Central memory CD8-positive, alpha-beta T cell (primary cell): ENCODE data around the gene ZSCAN21.
A peak's percentile ranks its signal among the peaks of the same experiment; 100 is the strongest.

Experiments
- ATAC-seq: fragments of 150-1000 bp; cut with Tn5 transposase; replicated peaks from 2 replicates; pipeline ENCODE4 v1.10.0; 2022; ENCODE audit warnings: mild to moderate bottlenecking, moderate FRiP score, moderate number of reproducible peaks; ENCODE audit not compliant: poor library complexity, severe bottlenecking; ENCODE audit errors: extremely low read depth
- DNase-seq, 2 donors: peaks; one replicate each; pipeline ENCODE4 v3.0.0; 2021; ENCODE audit warnings: low spot score in 2 of 2
- H3K27ac Mint-ChIP-seq: one replicate; pipeline ENCODE4 v1.8.0; 2022; ENCODE audit warnings: low read depth, mild to moderate bottlenecking, moderate library complexity, mixed read lengths
- H3K27me3 Mint-ChIP-seq: one replicate; pipeline ENCODE4 v1.8.0; 2022; ENCODE audit warnings: mixed read lengths
- H3K36me3 Mint-ChIP-seq: one replicate; pipeline ENCODE4 v1.8.0; 2022; ENCODE audit warnings: mild to moderate bottlenecking, moderate library complexity, mixed read lengths; ENCODE audit not compliant: insufficient read depth
- H3K4me1 Mint-ChIP-seq: one replicate; pipeline ENCODE4 v1.8.0; 2022; ENCODE audit warnings: mixed read lengths
- H3K4me3 Mint-ChIP-seq: one replicate; pipeline ENCODE4 v1.8.0; 2022; ENCODE audit warnings: mild to moderate bottlenecking, moderate library complexity, mixed read lengths
- H3K9me3 Mint-ChIP-seq: one replicate; pipeline ENCODE4 v1.8.0; 2022; ENCODE audit warnings: mixed read lengths

The ZSCAN21 gene

GRCh38 chr7:100038326-100038725 lies 11.2 kb upstream of the ZSCAN21 start:
- H3K27ac Mint-ChIP-seq = no peak overlapping the region
- H3K27me3 Mint-ChIP-seq = no peaks in the 10 kb centered on the region
- peaks cover 18% of the 10 kb centered on the region for H3K36me3 Mint-ChIP-seq
- H3K4me3 Mint-ChIP-seq = no peak overlapping the region
- DNase-seq (no peak), ATAC-seq (no peak)
- H3K9me3 Mint-ChIP-seq = no peaks in the 10 kb centered on the region
- H3K4me1 Mint-ChIP-seq = no peaks in the 10 kb centered on the region

- ATAC-seq (no peak), DNase-seq (no peak)
- Mint-ChIP-seq H3K4me3 (no peak overlapping the region), H3K27me3 (no peaks in the 10 kb centered on the region), H3K27ac (no peak overlapping the region), H3K4me1 (peaks cover 5% of the 10 kb centered on the region), H3K9me3 (no peaks in the 10 kb centered on the region), H3K36me3 (peaks cover 5% of the 10 kb centered on the region)
Measured at GRCh38 chr7:100040575-100040974, 9.0 kb upstream of the ZSCAN21 start.

DNA sequence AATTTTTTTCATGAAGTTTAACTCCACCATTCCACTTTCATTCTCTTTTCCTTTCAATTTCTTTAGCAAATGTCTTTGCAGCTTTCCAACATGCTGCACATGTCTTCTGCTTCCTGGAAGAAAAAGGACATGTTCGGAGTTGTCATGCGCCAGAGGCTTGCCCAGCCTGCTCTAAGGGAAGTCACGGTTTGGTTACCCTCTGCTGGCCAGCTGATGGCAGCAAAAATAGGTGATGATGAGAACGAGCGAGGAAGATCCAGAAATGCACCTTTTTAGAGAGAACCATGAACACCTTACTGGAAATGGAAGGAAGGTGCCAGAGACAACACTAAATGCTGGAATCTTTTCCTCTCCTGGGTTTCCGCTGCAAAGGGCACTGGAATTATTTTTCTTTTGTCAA lies 4.9 kb upstream of the ZSCAN21 start:
- ATAC-seq (no peak), DNase-seq (no peak)
- H3K9me3 Mint-ChIP-seq = no peaks in the 10 kb centered on the region
- no peak overlapping the region for H3K27ac Mint-ChIP-seq
- H3K4me1 Mint-ChIP-seq = peaks cover 5% of the 10 kb centered on the region
- H3K36me3 Mint-ChIP-seq = no peaks in the 10 kb centered on the region
- H3K4me3 Mint-ChIP-seq = no peak overlapping the region
- no peaks in the 10 kb centered on the region for H3K27me3 Mint-ChIP-seq

DNA sequence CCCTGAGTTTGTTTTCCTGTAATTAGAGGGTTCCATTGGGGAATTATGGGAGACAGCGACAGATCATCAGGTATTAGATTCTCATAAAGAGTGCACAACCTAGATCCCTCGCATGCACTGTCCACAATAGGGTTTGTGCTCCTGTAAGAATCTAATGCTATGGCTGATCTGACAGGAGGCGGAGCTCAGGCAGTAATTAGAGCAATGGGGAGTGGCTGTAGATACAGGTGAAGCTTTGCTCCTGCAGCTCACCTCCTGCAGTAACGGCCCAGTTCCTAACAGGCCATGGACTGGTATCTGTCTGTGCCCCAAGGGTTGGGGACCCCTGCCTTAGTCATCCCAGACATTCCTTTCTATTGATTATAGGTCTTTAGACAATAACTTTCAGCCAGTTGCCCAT lies 894 bp upstream of the ZSCAN21 start:
- ATAC-seq (no peak), DNase-seq (no peak)
- Mint-ChIP-seq H3K27me3 (no peaks in the 10 kb centered on the region), H3K4me1 (peaks cover 15% of the 10 kb centered on the region), H3K36me3 (peaks cover 2% of the 10 kb centered on the region), H3K9me3 (no peaks in the 10 kb centered on the region), H3K27ac (peak overlapping the region; percentile 26), H3K4me3 (peak overlapping the region; percentile 47)

- Mint-ChIP-seq H3K4me3 (peak overlapping the region; percentile 38), H3K27me3 (no peaks in the 10 kb centered on the region), H3K4me1 (peaks cover 11% of the 10 kb centered on the region), H3K27ac (no peak overlapping the region), H3K9me3 (no peaks in the 10 kb centered on the region), H3K36me3 (peaks cover 5% of the 10 kb centered on the region)
- no peak for ATAC-seq
- DNase-seq = no peak
Measured at GRCh38 chr7:100051611-100052010, 2.0 kb downstream of the ZSCAN21 start.

GRCh38 chr7:100053215-100053614 lies 3.6 kb downstream of the ZSCAN21 start:
- no peak overlapping the region for H3K27ac Mint-ChIP-seq
- no peak for ATAC-seq
- no peak for DNase-seq

GRCh38 chr7:100057006-100057405 lies 7.4 kb downstream of the ZSCAN21 start:
- Mint-ChIP-seq H3K4me3 (no peak overlapping the region), H3K27ac (no peak overlapping the region), H3K27me3 (no peaks in the 10 kb centered on the region), H3K9me3 (no peaks in the 10 kb centered on the region), H3K36me3 (peaks cover 14% of the 10 kb centered on the region), H3K4me1 (no peaks in the 10 kb centered on the region)
- no peak for ATAC-seq
- DNase-seq = no peak

More at GRCh38 chr7:100053215-100053614, 3.6 kb downstream of the ZSCAN21 start:
- Mint-ChIP-seq H3K9me3 (no peaks in the 10 kb centered on the region), H3K4me1 (peaks cover 11% of the 10 kb centered on the region), H3K27me3 (no peaks in the 10 kb centered on the region), H3K4me3 (no peak overlapping the region), H3K36me3 (peaks cover 8% of the 10 kb centered on the region)

GRCh38 chr7:100059251-100059739 lies 9.7 kb downstream of the ZSCAN21 start:
- Mint-ChIP-seq H3K9me3 (no peaks in the 10 kb centered on the region), H3K36me3 (peaks cover 13% of the 10 kb centered on the region), H3K27ac (no peak overlapping the region), H3K4me1 (no peaks in the 10 kb centered on the region), H3K27me3 (no peaks in the 10 kb centered on the region), H3K4me3 (no peak overlapping the region)
- no peak for ATAC-seq
- no peak for DNase-seq

DNA sequence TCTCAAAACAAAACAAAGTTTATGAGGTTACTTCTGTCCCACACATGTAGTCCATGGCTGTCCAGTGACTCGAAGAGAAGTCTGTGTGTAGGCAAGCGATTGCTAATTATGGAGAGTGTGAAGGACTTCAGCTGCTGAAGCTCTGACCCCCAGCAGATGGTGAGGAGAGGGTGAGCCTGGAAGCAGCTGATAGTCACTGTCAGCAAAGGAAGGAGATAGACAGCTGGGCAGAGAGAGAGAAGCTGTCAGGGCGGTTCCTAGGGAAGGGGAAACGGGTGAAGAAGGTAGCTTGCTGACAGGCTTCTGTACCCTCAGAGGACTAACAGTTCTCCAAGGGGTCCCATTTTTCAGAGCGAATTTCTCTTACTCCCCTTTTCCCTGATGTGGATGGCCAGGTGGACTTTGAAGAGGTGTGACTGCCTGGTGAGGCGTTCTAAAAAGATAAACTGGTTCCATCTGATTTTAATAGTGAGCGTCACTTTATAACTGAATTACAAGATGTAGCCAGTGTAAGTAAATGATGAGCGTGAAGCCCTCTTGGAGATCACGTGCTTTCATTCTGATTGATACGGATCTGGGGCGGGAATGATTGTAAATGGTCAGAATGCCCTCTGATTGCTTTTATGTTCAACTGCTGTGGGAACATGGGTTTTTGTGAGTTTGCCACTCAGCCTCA lies 12.1 kb downstream of the ZSCAN21 start:
- ATAC-seq (no peak), DNase-seq (no peak)
- H3K9me3 Mint-ChIP-seq = no peaks in the 10 kb centered on the region
- no peaks in the 10 kb centered on the region for H3K27me3 Mint-ChIP-seq
- H3K36me3 Mint-ChIP-seq = peaks cover 11% of the 10 kb centered on the region
- H3K4me3 Mint-ChIP-seq = no peak overlapping the region
- peak overlapping the region; percentile 32 for H3K27ac Mint-ChIP-seq
- no peaks in the 10 kb centered on the region for H3K4me1 Mint-ChIP-seq

DNA sequence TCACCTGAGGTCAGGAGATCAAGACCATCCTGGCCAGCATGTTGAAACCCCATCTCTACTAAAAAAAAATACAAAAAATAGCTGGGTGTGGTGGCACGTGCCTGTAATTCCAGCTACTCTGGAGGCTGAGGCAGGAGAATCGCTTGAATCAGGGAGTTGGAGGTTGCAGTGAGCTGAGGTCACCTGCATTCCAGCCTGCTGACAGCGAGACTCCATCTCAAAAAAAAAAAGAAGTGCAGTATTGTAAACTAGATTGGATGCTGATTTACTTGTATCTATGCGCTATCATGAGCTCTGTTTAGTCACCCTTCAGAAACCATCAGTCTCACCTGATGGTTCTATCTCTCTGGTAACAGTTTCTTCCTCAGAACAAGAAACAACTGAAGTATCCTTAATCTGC lies 13.8 kb downstream of the ZSCAN21 start:
- ATAC-seq (no peak), DNase-seq (no peak)
- H3K4me3 Mint-ChIP-seq = no peak overlapping the region
- H3K9me3 Mint-ChIP-seq = no peaks in the 10 kb centered on the region
- H3K27ac Mint-ChIP-seq = no peak overlapping the region
- H3K4me1 Mint-ChIP-seq = no peaks in the 10 kb centered on the region
- H3K36me3 Mint-ChIP-seq = peaks cover 8% of the 10 kb centered on the region
- H3K27me3 Mint-ChIP-seq = no peaks in the 10 kb centered on the region

DNA sequence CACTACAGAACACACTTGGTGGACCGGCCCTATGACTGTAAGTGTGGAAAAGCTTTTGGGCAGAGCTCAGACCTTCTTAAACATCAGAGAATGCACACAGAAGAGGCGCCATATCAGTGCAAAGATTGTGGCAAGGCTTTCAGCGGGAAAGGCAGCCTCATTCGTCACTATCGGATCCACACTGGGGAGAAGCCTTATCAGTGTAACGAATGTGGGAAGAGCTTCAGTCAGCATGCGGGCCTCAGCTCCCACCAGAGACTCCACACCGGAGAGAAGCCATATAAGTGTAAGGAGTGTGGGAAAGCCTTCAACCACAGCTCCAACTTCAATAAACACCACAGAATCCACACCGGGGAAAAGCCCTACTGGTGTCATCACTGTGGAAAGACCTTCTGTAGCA lies 14.6 kb downstream of the ZSCAN21 start:
- Mint-ChIP-seq H3K27me3 (no peaks in the 10 kb centered on the region), H3K4me1 (no peaks in the 10 kb centered on the region), H3K4me3 (no peak overlapping the region), H3K9me3 (no peaks in the 10 kb centered on the region), H3K27ac (no peak overlapping the region), H3K36me3 (peaks cover 8% of the 10 kb centered on the region)
- no peak for ATAC-seq
- DNase-seq = no peak

DNA sequence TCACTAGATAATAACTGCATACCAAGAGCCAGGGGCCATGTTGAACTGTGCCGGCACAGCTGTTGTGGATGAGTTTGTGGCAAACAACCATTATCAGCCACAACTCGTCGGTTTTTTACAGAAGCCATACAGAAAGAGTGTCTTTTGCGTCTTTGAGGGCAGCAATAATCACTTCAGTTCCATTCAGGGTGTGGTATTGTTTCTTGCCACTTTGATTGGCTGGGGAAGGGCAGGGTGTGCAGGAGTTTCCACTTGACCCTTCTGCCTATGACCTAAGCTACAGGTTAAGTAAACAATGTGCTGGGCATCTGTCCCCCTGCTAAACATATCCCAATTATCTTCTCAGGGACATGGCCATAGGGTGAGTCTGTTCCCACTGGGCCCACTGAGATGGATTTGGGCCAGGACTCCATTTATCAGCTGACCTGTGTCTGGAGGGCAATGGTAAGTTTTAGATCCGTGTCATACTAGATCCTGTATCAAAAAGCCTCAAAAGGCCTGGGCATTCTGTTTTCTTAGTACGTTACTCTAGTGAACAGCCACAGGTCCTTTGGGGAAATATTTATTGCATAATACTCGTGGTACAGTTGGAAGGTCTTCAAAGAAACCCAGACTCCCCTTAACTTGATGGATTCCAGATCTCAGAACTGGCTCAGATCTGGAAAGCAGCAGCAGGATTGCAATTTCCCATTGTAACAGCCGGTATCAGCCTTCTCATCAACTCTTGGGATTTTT lies 16.0 kb downstream of the ZSCAN21 start:
- no peak for DNase-seq
- peaks cover 8% of the 10 kb centered on the region for H3K36me3 Mint-ChIP-seq
- H3K4me1 Mint-ChIP-seq = no peaks in the 10 kb centered on the region
- H3K4me3 Mint-ChIP-seq = no peak overlapping the region
- no peak overlapping the region for H3K27ac Mint-ChIP-seq
- H3K9me3 Mint-ChIP-seq = no peaks in the 10 kb centered on the region
- H3K27me3 Mint-ChIP-seq = no peaks in the 10 kb centered on the region
- no peak for ATAC-seq

- no peak overlapping the region for H3K27ac Mint-ChIP-seq
- ATAC-seq = no peak
- peaks cover 9% of the 10 kb centered on the region for H3K9me3 Mint-ChIP-seq
- H3K36me3 Mint-ChIP-seq = peaks cover 13% of the 10 kb centered on the region
- no peaks in the 10 kb centered on the region for H3K4me1 Mint-ChIP-seq
- H3K4me3 Mint-ChIP-seq = no peak overlapping the region
- DNase-seq = no peak
- H3K27me3 Mint-ChIP-seq = no peaks in the 10 kb centered on the region
Measured at GRCh38 chr7:100066953-100067352, 17.4 kb downstream of the ZSCAN21 start.
